Measurements from ENCODE around the gene ZNF425.

ZNF425 gene

GRCh38 chr7:149140831-149141230 is 14.7 kb upstream of the ZNF425 start:
- DNase-seq: no peak
- no peak overlapping the region for H3K4me3 ChIP-seq (ENCODE audit: low read depth, low read length)
- H3K27ac ChIP-seq: no peak overlapping the region
- H3K36me3 ChIP-seq: no peaks in the 10 kb centered on the region; the same call in 1 of the 2 replicates
- H3K9me3 ChIP-seq (ENCODE audit: severe bottlenecking): no peaks in the 10 kb centered on the region
- TF ChIP-seq, protein P1, sequence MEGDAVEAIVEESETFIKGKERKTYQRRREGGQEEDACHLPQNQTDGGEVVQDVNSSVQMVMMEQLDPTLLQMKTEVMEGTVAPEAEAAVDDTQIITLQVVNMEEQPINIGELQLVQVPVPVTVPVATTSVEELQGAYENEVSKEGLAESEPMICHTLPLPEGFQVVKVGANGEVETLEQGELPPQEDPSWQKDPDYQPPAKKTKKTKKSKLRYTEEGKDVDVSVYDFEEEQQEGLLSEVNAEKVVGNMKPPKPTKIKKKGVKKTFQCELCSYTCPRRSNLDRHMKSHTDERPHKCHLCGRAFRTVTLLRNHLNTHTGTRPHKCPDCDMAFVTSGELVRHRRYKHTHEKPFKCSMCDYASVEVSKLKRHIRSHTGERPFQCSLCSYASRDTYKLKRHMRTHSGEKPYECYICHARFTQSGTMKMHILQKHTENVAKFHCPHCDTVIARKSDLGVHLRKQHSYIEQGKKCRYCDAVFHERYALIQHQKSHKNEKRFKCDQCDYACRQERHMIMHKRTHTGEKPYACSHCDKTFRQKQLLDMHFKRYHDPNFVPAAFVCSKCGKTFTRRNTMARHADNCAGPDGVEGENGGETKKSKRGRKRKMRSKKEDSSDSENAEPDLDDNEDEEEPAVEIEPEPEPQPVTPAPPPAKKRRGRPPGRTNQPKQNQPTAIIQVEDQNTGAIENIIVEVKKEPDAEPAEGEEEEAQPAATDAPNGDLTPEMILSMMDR (IDR thresholded peaks at IDR 0.05; ENCODE audit: low read depth, low read length): no peak
- no peaks in the 10 kb centered on the region for H3K27me3 ChIP-seq (ENCODE audit: insufficient read depth, low read depth, severe bottlenecking)

GRCh38 chr7:149136118-149136517 is 10.0 kb upstream of the ZNF425 start:
- H3K27ac ChIP-seq: no peak overlapping the region
- H3K9me3 ChIP-seq (ENCODE audit: severe bottlenecking): no peaks in the 10 kb centered on the region
- TF ChIP-seq, protein P1 (IDR thresholded peaks at IDR 0.05; ENCODE audit: low read depth, low read length): no peak
- no peaks in the 10 kb centered on the region for H3K27me3 ChIP-seq (ENCODE audit: insufficient read depth, low read depth, severe bottlenecking)
- no peak for DNase-seq
- peaks cover 4% of the 10 kb centered on the region; the same call in 1 of the 2 replicates for H3K36me3 ChIP-seq
- H3K4me3 ChIP-seq (ENCODE audit: low read depth, low read length): no peak overlapping the region

- no peaks in the 10 kb centered on the region for H3K27me3 ChIP-seq (ENCODE audit: insufficient read depth, low read depth, severe bottlenecking)
These were observed 7.0 kb upstream of the ZNF425 start for GRCh38 chr7:149133028-149133710.

DNA sequence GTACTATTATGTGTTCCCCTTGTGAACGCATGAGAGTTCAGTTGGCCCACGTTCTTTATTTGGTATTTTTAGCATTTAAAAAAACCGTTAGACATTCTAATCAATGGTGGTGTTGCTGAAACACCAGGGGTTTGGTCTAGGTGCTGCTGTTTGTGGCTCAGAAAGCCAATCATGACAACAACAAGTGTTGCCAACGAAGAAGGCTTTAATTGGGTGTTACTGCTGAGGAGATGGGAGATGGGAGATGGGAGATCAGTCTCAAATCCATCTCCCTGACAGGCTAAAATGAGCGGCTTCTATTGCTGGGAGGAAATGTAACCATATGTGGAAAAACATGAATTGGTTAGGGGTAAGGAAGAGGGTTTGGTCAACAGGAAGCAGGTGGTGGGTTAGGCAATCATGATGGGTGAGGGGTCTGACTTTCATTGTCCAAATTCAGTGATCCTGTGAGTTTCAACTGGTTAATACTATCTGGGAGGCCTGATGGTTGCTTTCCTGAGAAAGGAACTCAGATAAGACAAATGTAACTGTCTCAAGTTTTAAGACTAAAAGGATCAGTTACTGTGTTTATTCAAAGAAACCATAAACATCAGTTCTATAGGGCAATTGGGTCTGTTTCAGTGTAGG is 4.6 kb upstream of the ZNF425 start:
- Histone ChIP-seq H3K27me3 (ENCODE audit: insufficient read depth, low read depth, severe bottlenecking) (no peaks in the 10 kb centered on the region), H3K9me3 (ENCODE audit: severe bottlenecking) (peaks cover 8% of the 10 kb centered on the region), H3K4me3 (ENCODE audit: low read depth, low read length) (no peak overlapping the region), H3K27ac (no peak overlapping the region), H3K36me3 (peaks cover 27% of the 10 kb centered on the region)
- no peak for DNase-seq
- TF ChIP-seq, protein P1 (IDR thresholded peaks at IDR 0.05; ENCODE audit: low read depth, low read length): no peak

More at GRCh38 chr7:149133028-149133710, 7.0 kb upstream of the ZNF425 start:
- peaks cover 21% of the 10 kb centered on the region for H3K36me3 ChIP-seq
- no peak overlapping the region for H3K4me3 ChIP-seq (ENCODE audit: low read depth, low read length)
- TF ChIP-seq, protein P1 (IDR thresholded peaks at IDR 0.05; ENCODE audit: low read depth, low read length): no peak
- peaks cover 8% of the 10 kb centered on the region for H3K9me3 ChIP-seq (ENCODE audit: severe bottlenecking)
- H3K27ac ChIP-seq: no peak overlapping the region
- no peak for DNase-seq

GRCh38 chr7:149126662-149127266 is 640 bp upstream of the ZNF425 start:
- H3K27me3 ChIP-seq (ENCODE audit: insufficient read depth, low read depth, severe bottlenecking): no peaks in the 10 kb centered on the region
- peaks cover 27% of the 10 kb centered on the region for H3K36me3 ChIP-seq
- peak; percentile 66 for DNase-seq
- H3K27ac ChIP-seq: peak overlapping the region; percentile 90
- peaks cover 8% of the 10 kb centered on the region for H3K9me3 ChIP-seq (ENCODE audit: severe bottlenecking)
- TF ChIP-seq, protein P1 (IDR thresholded peaks at IDR 0.05; ENCODE audit: low read depth, low read length): no peak
- peak overlapping the region; percentile 63 for H3K4me3 ChIP-seq (ENCODE audit: low read depth, low read length)
